Measurements from ENCODE around the gene GPR137C. TPM values are rescaled to one million over a fixed set of nuclear protein-coding genes. Genes with fewer than 3 reads are reported as not detected.

The GPR137C gene
- total RNA-seq, 2 experiments from 2014 or later: 0.27 to 0.32 TPM

DNA sequence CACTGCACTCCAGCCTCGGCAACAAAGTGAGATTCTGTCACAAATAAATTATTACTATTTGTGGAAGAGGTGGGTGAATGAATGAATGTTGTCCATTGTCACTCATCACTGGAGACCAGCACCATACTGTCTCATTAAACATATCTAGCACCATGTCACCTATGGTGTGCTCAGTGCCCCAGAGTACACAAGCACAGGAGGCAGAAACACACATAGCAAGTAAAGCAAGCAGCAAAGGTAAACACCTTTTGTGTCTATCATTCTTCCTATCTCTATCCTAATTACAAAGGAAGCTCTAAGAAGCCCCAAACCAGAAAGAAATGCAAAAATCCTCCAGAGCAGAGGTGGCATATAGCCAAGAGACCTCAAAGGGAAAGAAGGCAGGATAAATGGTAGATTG, 133.5 kb downstream of the GPR137C start:
- DNase-seq: no peak
- no peak overlapping the region for H3K4me3 Mint-ChIP-seq
- H3K27me3 Mint-ChIP-seq: no peaks in the 10 kb centered on the region
- peaks cover 23% of the 10 kb centered on the region for H3K36me3 Mint-ChIP-seq
- no peaks in the 10 kb centered on the region for H3K9me3 Mint-ChIP-seq
- peaks cover 55% of the 10 kb centered on the region for H3K4me1 Mint-ChIP-seq
- no peak overlapping the region for H3K27ac Mint-ChIP-seq

Other genes starting within 250 kb of the GPR137C start
- gene PTGER2, start 238.5 kb upstream of the GPR137C start, total RNA-seq: 10 to 100 TPM; 20.8 to 23.3 TPM
- 1 to 10 TPM; 6.6 to 8.1 TPM for gene TXNDC16, start 331 bp upstream of the GPR137C start, total RNA-seq
- 100 to 1,000 TPM; 120 to 121 TPM for gene ERO1A, start 142.7 kb downstream of the GPR137C start, total RNA-seq
- 100 to 1,000 TPM; 117 to 123 TPM for gene PSMC6, start 154.4 kb downstream of the GPR137C start, total RNA-seq
- 10 to 100 TPM; 16.3 to 17.5 TPM for gene STYX, start 177.3 kb downstream of the GPR137C start, total RNA-seq
- 10 to 100 TPM; 42.2 to 42.4 TPM for gene GNPNAT1, start 238.8 kb downstream of the GPR137C start, total RNA-seq